Fibroblast of mammary gland (primary cell): ENCODE data around the gene PDE7B.

Experiments
- DNase-seq: peaks from one replicate; pipeline ENCODE4 v3.0.0-alpha.2; 2010; ENCODE audit warnings: low read depth
- H3K4me3 ChIP-seq: 2 replicates; pipeline ENCODE4 v1.5.1; 2011; ENCODE audit warnings: low read depth, mild to moderate bottlenecking, low read length, moderate library complexity; ENCODE audit not compliant: control insufficient read depth
- TF ChIP-seq, protein P1 (sequence below): conservative IDR thresholded peaks from 2 replicates; pipeline ENCODE4 v1.5.1; 2011; ENCODE audit warnings: low read depth, low read length, inconsistent platforms; ENCODE audit not compliant: control insufficient read depth, insufficient read depth

Gene PDE7B

DNA sequence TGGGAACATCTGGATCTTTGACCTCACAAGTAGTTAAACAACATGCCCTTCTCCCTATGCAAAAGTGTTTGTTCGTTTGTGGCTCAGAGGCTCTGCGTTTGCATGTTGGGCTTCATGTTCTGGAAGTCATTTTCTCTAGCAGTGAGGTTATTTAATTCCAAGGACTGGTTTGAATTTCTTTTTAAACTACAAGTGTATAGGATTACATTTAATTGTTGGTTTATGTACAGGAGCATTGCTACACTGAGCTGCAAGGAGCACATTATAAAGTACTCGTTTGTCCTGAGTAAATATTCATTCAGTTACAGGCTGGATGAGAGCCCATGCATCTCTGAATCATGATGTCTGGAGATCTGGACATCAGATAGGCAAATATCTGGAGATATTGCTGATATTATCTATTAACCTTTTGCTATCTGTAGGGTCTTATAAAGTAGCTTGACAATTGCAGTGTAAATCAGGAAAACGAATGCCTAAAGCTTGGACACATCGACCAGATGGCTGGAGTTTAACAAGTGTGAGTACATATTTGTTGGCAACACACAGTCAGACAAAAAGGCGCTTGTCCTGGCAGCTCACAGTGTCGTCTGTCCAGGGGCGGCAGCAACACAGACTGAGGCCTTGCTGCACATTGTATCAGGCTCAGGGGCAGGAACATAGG, 84.6 kb downstream of the PDE7B start:
- peak; percentile 85 for DNase-seq
- no peak overlapping the region for H3K4me3 ChIP-seq
- TF ChIP-seq, protein P1, sequence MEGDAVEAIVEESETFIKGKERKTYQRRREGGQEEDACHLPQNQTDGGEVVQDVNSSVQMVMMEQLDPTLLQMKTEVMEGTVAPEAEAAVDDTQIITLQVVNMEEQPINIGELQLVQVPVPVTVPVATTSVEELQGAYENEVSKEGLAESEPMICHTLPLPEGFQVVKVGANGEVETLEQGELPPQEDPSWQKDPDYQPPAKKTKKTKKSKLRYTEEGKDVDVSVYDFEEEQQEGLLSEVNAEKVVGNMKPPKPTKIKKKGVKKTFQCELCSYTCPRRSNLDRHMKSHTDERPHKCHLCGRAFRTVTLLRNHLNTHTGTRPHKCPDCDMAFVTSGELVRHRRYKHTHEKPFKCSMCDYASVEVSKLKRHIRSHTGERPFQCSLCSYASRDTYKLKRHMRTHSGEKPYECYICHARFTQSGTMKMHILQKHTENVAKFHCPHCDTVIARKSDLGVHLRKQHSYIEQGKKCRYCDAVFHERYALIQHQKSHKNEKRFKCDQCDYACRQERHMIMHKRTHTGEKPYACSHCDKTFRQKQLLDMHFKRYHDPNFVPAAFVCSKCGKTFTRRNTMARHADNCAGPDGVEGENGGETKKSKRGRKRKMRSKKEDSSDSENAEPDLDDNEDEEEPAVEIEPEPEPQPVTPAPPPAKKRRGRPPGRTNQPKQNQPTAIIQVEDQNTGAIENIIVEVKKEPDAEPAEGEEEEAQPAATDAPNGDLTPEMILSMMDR: no peak

- H3K4me3 ChIP-seq: no peak overlapping the region
- DNase-seq: peak; percentile 99
- TF ChIP-seq, protein P1: no peak
Measured at GRCh38 chr6:135936606-135937005, 85.1 kb downstream of the PDE7B start.

GRCh38 chr6:135937106-135937505, 85.6 kb downstream of the PDE7B start:
- no peak for DNase-seq
- TF ChIP-seq, protein P1: no peak
- H3K4me3 ChIP-seq: no peak overlapping the region

- TF ChIP-seq, protein P1: peak; percentile 56
- H3K4me3 ChIP-seq: no peak overlapping the region
- peak; percentile 96 for DNase-seq
Measured at GRCh38 chr6:135938576-135939207, 87.2 kb downstream of the PDE7B start.

- TF ChIP-seq, protein P1: no peak
- peak; percentile 19 for DNase-seq
- H3K4me3 ChIP-seq: no peak overlapping the region
Measured at GRCh38 chr6:135939208-135939591, 87.7 kb downstream of the PDE7B start.

DNA sequence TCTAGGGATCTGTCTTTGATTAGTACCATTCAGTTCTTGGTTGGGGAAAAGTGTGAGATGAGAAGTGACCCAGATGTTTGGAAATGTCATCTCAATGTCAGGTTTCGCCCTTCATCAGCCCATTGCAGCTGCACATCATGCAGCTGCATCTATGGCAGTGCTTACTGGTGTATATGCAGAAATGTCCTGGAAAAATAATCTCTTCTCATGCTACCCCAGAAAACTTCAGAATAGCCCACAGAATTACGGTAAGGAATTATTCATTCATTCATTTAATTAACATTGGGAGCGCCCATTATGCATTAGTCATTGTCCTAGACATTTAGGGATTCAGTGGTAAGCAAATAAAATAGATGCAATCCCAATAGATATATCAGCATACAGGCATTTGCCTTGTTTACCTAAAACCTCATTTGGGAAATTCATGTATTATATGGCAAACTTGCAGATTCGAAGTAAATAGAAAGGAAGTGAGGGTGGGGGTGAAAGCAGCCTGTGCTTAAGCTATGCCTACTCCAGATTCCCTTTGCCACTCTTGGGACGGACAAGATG, 89.2 kb downstream of the PDE7B start:
- DNase-seq: peak; percentile 34
- no peak overlapping the region for H3K4me3 ChIP-seq
- TF ChIP-seq, protein P1: no peak
